ENCODE results near the gene TJP3.

The TJP3 gene

GRCh38 chr19:3694361-3695123 lies 13.6 kb upstream of the TJP3 start:
- no peak overlapping the region for H3K4me3 ChIP-seq (ENCODE audit: low read length)
- DNase-seq (ENCODE audit: low read depth) = no peak
- no peak for TF ChIP-seq CTCF (conservative IDR thresholded peaks at IDR 0.05; ENCODE audit: low read depth, low read length)

- DNase-seq (ENCODE audit: low read depth) = no peak
- TF ChIP-seq CTCF (conservative IDR thresholded peaks at IDR 0.05; ENCODE audit: low read depth, low read length) = no peak
- H3K4me3 ChIP-seq (ENCODE audit: low read length) = no peak overlapping the region
These were observed 13.0 kb upstream of the TJP3 start for GRCh38 chr19:3695124-3695733.

- no peak for DNase-seq (ENCODE audit: low read depth)
- no peak overlapping the region for H3K4me3 ChIP-seq (ENCODE audit: low read length)
- TF ChIP-seq CTCF (conservative IDR thresholded peaks at IDR 0.05; ENCODE audit: low read depth, low read length) = no peak
These were observed 12.1 kb upstream of the TJP3 start for GRCh38 chr19:3695986-3696659.

GRCh38 chr19:3696660-3696995 lies 11.6 kb upstream of the TJP3 start:
- no peak for TF ChIP-seq CTCF (conservative IDR thresholded peaks at IDR 0.05; ENCODE audit: low read depth, low read length)
- H3K4me3 ChIP-seq (ENCODE audit: low read length) = no peak overlapping the region
- DNase-seq (ENCODE audit: low read depth) = no peak

- no peak overlapping the region for H3K4me3 ChIP-seq (ENCODE audit: low read length)
- no peak for DNase-seq (ENCODE audit: low read depth)
- no peak for TF ChIP-seq CTCF (conservative IDR thresholded peaks at IDR 0.05; ENCODE audit: low read depth, low read length)
These were observed 11.1 kb upstream of the TJP3 start for GRCh38 chr19:3697094-3697493.

- no peak overlapping the region for H3K4me3 ChIP-seq (ENCODE audit: low read length)
- DNase-seq (ENCODE audit: low read depth) = no peak
- no peak for TF ChIP-seq CTCF (conservative IDR thresholded peaks at IDR 0.05; ENCODE audit: low read depth, low read length)
These were observed 10.4 kb upstream of the TJP3 start for GRCh38 chr19:3697671-3698385.

Data from retinal pigment epithelial cell (primary cell).